Measurements from ENCODE around the gene HOXA6.

Gene HOXA6

DNA sequence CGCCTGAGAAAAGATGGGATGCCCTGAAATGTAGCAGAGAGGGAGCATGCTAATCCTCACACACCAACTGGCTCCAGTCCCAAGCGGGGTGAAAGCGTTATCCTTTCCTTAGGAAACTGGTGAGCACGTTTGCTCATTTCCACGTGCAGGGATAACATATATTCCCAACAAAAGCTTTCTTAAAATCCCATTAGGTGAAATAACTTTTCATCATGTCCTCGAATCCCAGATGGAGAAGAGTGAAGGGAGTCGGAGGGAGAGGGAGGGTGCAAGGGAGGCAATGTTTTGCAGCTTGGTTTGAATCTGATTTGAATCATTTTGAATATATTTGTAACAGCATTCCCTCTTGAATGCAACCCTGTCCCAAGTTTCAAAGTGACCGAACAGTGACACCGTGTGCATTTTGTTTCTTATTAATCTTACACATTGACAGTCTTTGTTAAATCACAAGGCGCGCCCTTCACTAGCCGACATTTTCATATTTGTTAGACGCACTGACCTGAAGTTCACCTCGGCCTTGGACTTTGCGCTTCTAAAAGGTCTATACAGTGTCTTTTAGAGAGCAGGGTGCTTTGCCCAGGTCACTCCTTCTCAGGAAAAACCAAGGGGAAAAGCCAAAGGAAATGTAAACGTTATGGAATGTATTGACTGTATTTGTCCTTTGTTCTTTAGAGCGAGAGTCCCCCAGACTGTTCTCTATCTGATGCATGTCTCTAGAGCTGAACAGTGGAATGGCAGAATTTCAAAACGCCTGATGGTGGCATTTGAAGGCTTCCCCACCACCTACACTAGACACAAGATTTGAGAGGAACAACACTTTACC lies 14.0 kb downstream of the HOXA6 start:
- no peak for DNase-seq

DNA sequence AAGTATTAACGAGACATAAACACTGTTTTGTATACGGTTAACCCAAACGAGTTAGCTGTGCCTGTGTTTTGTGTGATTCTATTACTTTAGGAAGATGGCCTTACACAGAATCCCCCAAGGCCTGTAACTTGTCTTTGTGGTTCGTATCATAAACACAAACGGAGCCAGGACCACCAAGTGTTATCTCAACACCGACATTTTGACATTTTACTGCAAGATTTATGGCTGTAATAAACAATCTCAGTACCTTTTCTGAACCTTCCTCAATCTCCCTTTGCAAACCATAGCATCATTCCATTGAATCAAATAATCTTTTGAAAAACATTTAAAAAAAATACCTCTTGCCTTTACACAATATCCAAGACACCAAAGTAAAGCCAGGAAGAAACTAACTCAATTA lies 14.6 kb downstream of the HOXA6 start:
- no peak for DNase-seq

DNA sequence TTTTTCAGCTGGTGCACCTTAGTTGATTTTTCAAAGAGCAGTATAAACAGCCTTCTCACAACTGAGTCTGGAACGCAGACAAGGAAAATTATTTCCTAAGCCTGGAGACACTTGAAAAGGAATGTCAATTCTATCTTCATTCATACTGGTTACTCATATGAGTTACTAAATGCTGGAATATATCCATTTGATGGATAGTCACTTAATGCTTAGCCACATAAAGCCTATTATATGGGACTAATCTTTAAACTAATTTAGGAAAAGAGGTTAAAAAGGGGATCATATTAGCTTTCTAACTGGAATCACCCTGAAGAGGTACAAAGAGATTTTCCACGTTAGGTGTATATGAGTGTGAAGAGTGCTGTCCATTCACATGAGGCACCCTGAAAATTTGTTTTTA lies 15.4 kb downstream of the HOXA6 start:
- DNase-seq: no peak

GRCh38 chr7:27131390-27131819 lies 16.2 kb downstream of the HOXA6 start:
- no peak for DNase-seq

DNA sequence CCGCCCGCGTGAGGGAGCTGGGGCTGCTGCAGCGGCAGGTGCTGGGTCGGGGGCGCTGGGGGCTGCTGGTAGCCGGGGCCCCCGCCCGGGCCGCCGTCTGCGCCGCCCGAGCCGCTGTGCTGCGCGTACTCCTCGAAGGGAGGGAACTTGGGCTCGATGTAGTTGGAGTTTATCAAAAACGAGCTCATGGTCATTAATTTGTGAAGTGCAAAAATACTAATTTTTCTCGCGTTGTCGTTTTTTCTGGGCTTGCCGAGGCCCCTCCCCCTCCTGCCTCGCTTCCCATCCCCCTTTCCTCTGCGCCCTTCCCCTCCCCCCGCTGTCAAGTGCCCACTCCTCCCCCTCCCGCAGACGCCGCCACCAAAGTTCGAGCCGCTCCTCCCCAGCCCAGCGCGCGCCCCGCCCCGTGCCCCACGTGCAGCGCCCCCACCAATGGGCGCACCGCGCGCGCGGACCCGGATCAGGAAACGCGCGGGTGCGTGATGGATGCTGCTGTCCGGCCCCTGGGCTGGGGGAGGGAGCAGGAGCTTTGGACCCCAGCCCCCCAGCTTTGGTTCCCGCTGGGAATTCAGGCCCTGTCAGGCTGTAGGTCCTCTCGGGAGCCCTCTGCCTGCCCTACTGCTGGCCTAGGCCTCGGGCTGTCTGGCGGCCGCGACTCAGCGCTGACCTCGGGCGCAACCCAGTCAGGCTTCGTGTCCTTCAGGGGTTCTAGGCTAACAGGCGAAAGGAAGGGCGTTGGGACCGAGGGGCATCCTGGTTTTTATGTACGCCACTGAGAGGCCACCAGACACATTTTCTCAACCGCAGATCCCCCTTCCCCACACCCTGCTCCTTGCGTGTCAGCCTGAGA lies 16.8 kb downstream of the HOXA6 start, which contains the start of gene HOXA4:
HOXA4 (minus strand) TSS at position 218 of the 850 bp plus-strand sequence; CDS start at position 194, 24 bp downstream.
- DNase-seq: peak; percentile 73

DNA sequence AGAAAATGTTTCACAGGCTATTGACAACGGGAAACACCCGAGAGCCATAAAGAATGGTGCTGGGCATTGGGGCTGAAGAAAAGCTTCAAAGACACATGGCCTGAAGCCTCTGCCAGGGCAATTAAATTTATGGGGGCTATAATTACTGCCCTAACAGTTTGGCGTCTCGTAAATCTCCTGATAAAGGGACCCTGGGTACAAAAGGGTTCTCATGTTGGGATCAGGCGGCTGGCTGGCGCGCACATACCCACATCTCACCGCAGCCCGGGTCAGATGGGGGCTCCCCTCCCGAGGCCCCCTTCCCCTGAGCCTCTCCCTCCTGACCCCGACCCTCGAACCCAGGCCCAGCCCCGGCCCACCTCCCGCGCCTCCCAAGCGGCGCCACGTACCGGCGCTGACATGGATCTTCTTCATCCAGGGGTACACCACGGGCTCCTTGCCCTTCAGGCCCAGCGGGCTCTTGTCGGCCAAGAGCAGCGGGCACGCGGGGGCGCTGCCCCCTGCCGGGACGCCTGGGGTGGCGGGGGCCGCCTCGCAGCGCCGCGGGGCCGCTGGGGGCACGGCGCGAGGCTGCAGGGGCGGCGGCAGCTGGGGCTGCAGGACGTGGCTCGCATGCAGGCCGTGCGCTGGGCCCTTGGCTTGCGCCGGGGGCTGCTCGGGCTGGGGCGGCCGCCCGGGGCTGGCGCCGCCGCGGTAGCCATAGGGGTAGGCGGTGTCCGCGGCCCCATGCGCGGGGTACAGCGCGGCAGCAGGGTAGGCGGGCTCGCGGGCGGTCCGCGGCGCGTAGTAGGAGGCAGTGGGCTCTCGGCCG lies 17.6 kb downstream of the HOXA6 start:
- peak; percentile 42 for DNase-seq

- no peak for DNase-seq
Observed at GRCh38 chr7:27128776-27129728, 18.5 kb downstream of the HOXA6 start.

- DNase-seq: no peak
Observed at GRCh38 chr7:27128034-27128433, 19.5 kb downstream of the HOXA6 start.

DNA sequence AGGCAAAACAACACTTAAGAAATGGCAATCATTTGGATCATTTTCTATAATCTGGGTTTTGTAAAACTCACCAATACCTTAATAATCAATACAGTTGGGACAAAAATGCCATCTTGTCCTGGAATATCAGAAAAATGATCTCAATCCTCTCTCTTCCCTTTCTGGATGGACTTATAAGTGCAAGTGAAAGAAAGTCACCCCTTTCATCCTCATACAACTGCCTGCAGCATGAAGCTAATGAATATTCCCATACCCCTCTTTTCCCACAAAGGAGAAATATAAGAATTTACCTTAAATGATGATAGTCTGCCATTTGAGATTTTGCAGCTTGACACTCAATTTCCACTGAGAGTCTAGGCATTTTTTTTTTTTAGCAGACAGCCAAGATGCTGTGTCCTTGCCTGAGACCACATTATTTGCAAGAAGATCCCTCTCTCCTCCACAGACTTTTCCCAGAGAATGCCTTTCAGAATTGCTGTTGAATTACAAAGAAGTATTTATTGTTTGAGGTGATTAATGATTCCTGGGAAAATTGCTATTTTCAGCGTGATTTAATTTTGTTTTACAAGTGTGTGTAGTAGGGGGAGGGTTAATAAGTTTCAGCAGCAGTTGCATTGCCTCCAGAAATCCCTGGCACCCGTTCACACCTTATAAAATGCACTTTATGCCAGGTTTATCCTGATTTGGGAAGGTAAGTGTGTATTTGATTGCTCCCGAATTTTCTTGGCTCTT lies 20.8 kb downstream of the HOXA6 start:
- DNase-seq: no peak

GRCh38 chr7:27125986-27126394 lies 21.6 kb downstream of the HOXA6 start:
- DNase-seq: no peak

GRCh38 chr7:27124902-27125689 lies 22.5 kb downstream of the HOXA6 start:
- DNase-seq: no peak

DNA sequence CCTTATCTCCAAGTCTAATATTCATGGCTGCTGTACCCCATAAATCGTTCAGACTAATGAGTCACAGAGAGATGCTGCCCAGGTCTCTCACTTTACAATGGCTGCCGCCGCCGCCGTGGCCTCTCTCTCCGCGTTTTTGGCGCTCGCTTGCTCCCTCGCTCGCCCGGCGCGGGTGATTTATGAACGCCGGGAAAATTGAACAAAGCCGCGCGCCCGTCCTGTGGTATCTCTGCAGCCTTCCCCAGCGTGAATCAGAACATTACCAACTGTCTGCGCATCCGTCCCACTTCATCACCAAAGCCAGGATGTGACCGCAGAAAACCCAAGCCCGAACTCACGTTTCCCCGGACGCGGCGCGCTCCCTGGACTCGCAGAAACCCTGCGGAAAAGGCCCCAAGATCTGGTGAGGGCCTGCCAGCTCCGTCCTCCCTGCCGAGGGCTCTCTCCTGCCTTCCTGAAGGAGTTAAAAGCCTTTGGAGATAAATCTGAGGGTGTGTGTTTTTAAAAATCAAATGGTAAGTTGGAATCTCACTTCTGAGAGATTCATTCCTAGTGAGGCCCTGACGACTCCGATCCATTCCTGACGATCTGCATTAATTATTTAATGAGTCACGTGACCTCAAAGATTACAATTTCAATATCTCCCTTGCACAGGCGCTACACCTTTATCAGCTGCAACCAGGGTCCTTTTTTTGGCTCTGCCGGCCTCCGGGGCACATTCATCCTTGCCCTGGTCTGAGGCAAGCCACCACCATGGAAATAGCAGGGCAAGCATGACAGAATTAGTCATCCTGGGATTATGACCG lies 23.3 kb downstream of the HOXA6 start:
- DNase-seq: peak; percentile 41

DNA sequence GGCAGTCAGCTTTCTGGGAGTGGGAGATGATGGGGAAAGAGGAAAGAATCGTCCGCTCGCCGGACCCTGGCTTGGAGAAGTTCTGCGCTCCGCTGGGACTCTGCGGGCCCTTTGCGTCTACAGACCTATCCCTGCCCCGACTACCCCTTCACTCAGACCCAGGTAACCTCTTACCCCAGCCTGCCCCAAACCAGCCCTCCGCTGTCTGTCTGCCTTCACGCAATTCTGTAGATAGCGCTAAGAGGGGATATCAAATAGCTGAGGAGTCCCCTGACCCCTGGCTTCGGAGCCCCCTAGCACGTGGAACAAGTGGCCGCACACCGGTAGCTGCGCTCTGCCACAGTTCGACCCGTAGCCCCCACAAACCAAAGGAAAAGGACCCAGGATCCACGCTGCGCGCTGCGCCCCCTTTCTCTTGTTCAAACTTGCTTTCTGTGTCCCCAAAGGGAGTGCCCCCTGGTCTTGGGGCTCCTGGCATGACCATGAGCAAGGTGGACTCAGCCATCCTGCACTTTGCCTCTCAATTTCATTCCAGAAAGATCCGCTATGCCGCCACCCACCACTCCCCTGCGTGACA lies 24.0 kb downstream of the HOXA6 start:
- no peak for DNase-seq

GRCh38 chr7:27123007-27123476 lies 24.5 kb downstream of the HOXA6 start:
- DNase-seq: no peak

- DNase-seq: no peak
Observed at GRCh38 chr7:27122077-27122910, 25.3 kb downstream of the HOXA6 start.

DNA sequence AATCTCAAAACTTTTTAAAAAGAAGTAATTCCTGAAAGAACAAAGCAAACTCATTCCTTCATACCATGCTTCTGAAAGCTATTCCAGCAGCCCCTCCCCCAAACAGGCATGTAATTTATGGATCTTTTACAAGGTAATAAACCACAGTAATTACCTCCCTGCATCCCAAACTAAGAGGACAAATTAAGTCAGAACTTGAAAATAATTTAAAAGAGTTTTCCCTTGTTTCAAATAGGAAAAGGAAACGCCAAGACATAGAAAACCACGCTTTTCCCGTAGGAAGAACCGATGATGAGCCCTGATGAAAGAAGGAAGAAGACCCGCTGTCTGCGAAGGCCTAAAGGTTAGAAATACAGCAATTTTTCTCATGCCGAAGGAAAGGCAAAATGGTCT lies 25.9 kb downstream of the HOXA6 start:
- DNase-seq: no peak

- DNase-seq: no peak
Observed at GRCh38 chr7:27119412-27119911, 28.1 kb downstream of the HOXA6 start.

DNA sequence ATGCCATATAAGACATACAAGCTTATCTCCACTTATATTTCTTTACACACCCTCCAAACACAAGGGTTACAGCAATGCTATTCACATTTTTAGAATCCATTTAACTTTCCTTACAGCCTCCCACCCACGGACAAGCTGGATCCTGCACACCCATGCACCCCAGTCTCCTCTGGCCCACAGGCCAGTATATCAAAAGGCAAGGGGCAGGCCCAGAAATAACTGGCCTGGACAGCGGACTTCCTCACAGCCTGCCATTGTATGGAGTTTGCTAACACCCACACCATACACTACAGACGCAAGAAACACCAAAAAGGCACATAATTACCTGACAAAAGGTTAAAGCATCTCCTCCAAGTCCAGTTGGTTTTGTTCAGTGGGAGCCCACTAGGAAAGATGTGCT lies 29.0 kb downstream of the HOXA6 start:
- DNase-seq: no peak
